HepG2 (cell line): Measurements from ENCODE around the gene C14orf93. TPM values are rescaled to one million over a fixed set of nuclear protein-coding genes. Genes with fewer than 3 reads are reported as not detected.
A peak's percentile ranks its signal among the peaks of the same experiment; 100 is the strongest.

ENCODE experiments used
- CENPBD1 ChIP-seq: sonication (generic); formaldehyde crosslinking; IDR thresholded peaks from 2 replicates; pipeline ENCODE4 v1.8.0; 2022; ENCODE audit warnings: missing genetic modification reagents, low read depth, mild to moderate bottlenecking, borderline replicate concordance
- EHMT2 ChIP-seq: fragments of 200-600 bp; sonication (generic); IDR thresholded peaks from 2 replicates; pipeline ENCODE4 v1.7.0; 2017; ENCODE audit warnings: antibody characterized with exemption, low read depth, low read length, borderline replicate concordance
- FOXM1 ChIP-seq: sonication (generic); formaldehyde crosslinking; IDR thresholded peaks from 2 replicates; pipeline ENCODE4 v1.5.0; 2020; ENCODE audit warnings: missing genetic modification reagents
- HNF1B ChIP-seq: sonication (generic); formaldehyde crosslinking; IDR thresholded peaks from 2 replicates; pipeline ENCODE4 v1.5.1; 2020; ENCODE audit warnings: mild to moderate bottlenecking, moderate library complexity, missing genetic modification reagents
- IRX3 ChIP-seq: sonication (generic); formaldehyde crosslinking; IDR thresholded peaks from 2 replicates; pipeline ENCODE4 v1.8.1; 2023; ENCODE audit warnings: mild to moderate bottlenecking, low read depth, missing genetic modification reagents, borderline replicate concordance
- KAT2B ChIP-seq: fragments of 150-350 bp; IDR thresholded peaks from 2 replicates; pipeline ENCODE4 v1.6.1; 2014; ENCODE audit warnings: low read depth, low read length, borderline replicate concordance
- KLF6 ChIP-seq: IDR thresholded peaks from 2 replicates; pipeline ENCODE4 v1.8.0; 2016; ENCODE audit warnings: missing biosample characterization, missing genetic modification reagents
- SMYD3 ChIP-seq: sonication (generic); formaldehyde crosslinking; IDR thresholded peaks from 2 replicates; pipeline ENCODE4 v1.8.1; 2023; ENCODE audit warnings: mild to moderate bottlenecking, missing genetic modification reagents
- THRA ChIP-seq: sonication (generic); formaldehyde crosslinking; IDR thresholded peaks from 2 replicates; pipeline ENCODE4 v1.4.0; 2020; ENCODE audit warnings: missing genetic modification reagents, borderline replicate concordance
- U2AF2 ChIP-seq: fragments of 200-400 bp; formaldehyde crosslinking; IDR thresholded peaks from 2 replicates; pipeline ENCODE4 v1.6.1; 2017; ENCODE audit warnings: low read depth, mild to moderate bottlenecking, low read length
- ZNF563 ChIP-seq: sonication (generic); formaldehyde crosslinking; IDR thresholded peaks from 2 replicates; pipeline ENCODE4 v1.8.0; 2022; ENCODE audit warnings: mild to moderate bottlenecking, moderate library complexity, missing genetic modification reagents
- ZNF619 ChIP-seq: sonication (generic); formaldehyde crosslinking; IDR thresholded peaks from 2 replicates; pipeline ENCODE4 v1.4.0; 2020; ENCODE audit warnings: mild to moderate bottlenecking, missing genetic modification reagents
- ZNF629 ChIP-seq: sonication (generic); formaldehyde crosslinking; conservative IDR thresholded peaks from 2 replicates; pipeline ENCODE4 v1.5.0; 2020; ENCODE audit warnings: missing genetic modification reagents
- ZNF737 ChIP-seq: sonication (generic); formaldehyde crosslinking; IDR thresholded peaks from 2 replicates; pipeline ENCODE4 v1.5.0; 2020; ENCODE audit warnings: missing genetic modification reagents, mild to moderate bottlenecking, borderline replicate concordance
- ZNF879 ChIP-seq: sonication (generic); formaldehyde crosslinking; IDR thresholded peaks from 2 replicates; pipeline ENCODE4 v1.8.1; 2023; ENCODE audit warnings: missing genetic modification reagents
- ZNF883 ChIP-seq: sonication (generic); formaldehyde crosslinking; IDR thresholded peaks from 2 replicates; pipeline ENCODE4 v1.5.1; 2020; ENCODE audit warnings: mild to moderate bottlenecking, missing genetic modification reagents; ENCODE audit errors: not compliant biosample characterization
- polyA plus RNA-seq, 8 experiments: library from polyadenylated mRNA; depleted of rRNA in 3 of 8; stranded (reverse) in 7 of 8; unstranded in 1 of 8; fragments of >200 nt; fragmentation: Illumina TruSeq in 4 of 8; extraction: Trizol in 4 of 8; gene quantifications; 2 replicates each; pipeline versions ENCODE4 v1.2.1 to v1.2.3, GENCODE V29; 2011 to 2016; ENCODE audit warnings: low read depth in 4 of 8, missing spikeins in 1 of 8, mixed read lengths in 1 of 8; ENCODE audit not compliant: insufficient read depth in 1 of 8
- total RNA-seq, 5 experiments: library from RNA; depleted of rRNA; stranded (reverse); fragments of >200 nt; fragmentation: Illumina TruSeq; extraction: Trizol; gene quantifications; 2 replicates each; pipeline ENCODE4 v1.2.3, GENCODE V29; 2016; ENCODE audit warnings: low read depth in 1 of 5
- TF ChIP-seq, protein P1 (sequence below): sonication (generic); formaldehyde crosslinking; IDR thresholded peaks from 2 replicates; pipeline ENCODE4 v1.4.0; 2020; ENCODE audit warnings: missing genetic modification reagents
- TF ChIP-seq, protein P2 (sequence below): IDR thresholded peaks from 2 replicates; pipeline ENCODE4 v1.6.1; 2016; ENCODE audit warnings: low read depth, missing genetic modification reagents, missing compliant biosample characterization

C14orf93 gene
- total and polyA plus RNA-seq, 2 of the 13 experiments (the other 11 are each of a cell fraction or from before 2014, with no cell fraction given): 11.4 to 22.5 TPM

DNA sequence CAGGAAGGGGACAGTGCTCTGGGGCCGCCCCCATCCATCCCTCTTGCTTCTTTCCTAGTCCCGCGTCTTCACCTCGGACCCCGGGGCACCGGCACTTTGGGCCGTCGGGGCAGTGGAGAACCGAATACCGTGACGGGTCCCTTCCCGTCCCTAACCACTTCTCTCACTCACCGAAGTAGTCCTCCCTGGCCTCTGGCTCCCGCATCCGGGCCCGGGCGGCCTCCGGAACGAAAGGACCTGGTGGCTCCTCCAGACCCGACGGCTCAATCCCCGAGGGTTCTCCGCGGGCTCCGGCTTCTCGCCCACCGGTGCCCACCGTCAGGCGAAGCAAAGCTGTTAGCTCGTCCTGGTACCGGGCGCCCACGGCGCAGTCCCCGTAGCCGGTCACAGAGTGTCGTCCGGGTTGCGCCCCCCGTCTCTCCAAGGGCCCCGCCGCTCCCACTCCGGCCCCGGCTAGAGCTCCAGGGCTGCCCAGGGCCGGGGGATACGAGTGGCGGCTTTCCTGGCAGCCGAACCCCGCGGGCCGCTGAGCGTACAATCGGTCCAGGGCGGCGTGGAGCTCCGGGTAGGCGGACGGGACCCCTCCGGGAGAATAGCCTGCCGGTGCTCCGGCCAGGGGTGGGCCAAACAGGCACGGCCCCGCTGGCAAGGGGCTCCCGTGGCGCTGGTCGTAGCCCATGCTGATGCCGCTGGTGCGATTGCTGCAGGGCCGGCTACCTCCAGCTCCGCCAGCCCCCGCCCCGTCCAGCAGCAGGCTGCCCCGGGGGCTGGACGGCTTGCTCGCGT is 28.7 kb downstream of the C14orf93 start (continued):
- TF ChIP-seq ZNF879 (CRISPR knock-in tag) (no peak), U2AF2 (no peak), THRA (CRISPR knock-in tag) (no peak; the same call in 1 of the 2 replicates), IRX3 (no peak), KLF6 (CRISPR knock-in tag) (no peak; the same call in 1 of the 2 replicates), SMYD3 (no peak), ZNF737 (no peak), KAT2B (no peak), ZNF563 (no peak), CENPBD1 (CRISPR knock-in tag) (no peak), ZNF619 (peak; percentile 70; the same call in 1 of the 2 replicates), HNF1B (CRISPR knock-in tag) (no peak), EHMT2 (no peak), ZNF883 (CRISPR knock-in tag) (no peak), ZNF629 (CRISPR knock-in tag) (no peak), FOXM1 (CRISPR knock-in tag) (no peak)
- TF ChIP-seq, protein P1, sequence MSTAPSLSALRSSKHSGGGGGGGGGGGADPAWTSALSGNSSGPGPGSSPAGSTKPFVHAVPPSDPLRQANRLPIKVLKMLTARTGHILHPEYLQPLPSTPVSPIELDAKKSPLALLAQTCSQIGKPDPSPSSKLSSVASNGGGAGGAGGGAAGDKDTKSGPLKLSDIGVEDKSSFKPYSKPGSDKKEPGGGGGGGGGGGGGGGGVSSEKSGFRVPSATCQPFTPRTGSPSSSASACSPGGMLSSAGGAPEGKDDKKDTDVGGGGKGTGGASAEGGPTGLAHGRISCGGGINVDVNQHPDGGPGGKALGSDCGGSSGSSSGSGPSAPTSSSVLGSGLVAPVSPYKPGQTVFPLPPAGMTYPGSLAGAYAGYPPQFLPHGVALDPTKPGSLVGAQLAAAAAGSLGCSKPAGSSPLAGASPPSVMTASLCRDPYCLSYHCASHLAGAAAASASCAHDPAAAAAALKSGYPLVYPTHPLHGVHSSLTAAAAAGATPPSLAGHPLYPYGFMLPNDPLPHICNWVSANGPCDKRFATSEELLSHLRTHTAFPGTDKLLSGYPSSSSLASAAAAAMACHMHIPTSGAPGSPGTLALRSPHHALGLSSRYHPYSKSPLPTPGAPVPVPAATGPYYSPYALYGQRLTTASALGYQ (CRISPR knock-in tag): no peak
- TF ChIP-seq, protein P2, sequence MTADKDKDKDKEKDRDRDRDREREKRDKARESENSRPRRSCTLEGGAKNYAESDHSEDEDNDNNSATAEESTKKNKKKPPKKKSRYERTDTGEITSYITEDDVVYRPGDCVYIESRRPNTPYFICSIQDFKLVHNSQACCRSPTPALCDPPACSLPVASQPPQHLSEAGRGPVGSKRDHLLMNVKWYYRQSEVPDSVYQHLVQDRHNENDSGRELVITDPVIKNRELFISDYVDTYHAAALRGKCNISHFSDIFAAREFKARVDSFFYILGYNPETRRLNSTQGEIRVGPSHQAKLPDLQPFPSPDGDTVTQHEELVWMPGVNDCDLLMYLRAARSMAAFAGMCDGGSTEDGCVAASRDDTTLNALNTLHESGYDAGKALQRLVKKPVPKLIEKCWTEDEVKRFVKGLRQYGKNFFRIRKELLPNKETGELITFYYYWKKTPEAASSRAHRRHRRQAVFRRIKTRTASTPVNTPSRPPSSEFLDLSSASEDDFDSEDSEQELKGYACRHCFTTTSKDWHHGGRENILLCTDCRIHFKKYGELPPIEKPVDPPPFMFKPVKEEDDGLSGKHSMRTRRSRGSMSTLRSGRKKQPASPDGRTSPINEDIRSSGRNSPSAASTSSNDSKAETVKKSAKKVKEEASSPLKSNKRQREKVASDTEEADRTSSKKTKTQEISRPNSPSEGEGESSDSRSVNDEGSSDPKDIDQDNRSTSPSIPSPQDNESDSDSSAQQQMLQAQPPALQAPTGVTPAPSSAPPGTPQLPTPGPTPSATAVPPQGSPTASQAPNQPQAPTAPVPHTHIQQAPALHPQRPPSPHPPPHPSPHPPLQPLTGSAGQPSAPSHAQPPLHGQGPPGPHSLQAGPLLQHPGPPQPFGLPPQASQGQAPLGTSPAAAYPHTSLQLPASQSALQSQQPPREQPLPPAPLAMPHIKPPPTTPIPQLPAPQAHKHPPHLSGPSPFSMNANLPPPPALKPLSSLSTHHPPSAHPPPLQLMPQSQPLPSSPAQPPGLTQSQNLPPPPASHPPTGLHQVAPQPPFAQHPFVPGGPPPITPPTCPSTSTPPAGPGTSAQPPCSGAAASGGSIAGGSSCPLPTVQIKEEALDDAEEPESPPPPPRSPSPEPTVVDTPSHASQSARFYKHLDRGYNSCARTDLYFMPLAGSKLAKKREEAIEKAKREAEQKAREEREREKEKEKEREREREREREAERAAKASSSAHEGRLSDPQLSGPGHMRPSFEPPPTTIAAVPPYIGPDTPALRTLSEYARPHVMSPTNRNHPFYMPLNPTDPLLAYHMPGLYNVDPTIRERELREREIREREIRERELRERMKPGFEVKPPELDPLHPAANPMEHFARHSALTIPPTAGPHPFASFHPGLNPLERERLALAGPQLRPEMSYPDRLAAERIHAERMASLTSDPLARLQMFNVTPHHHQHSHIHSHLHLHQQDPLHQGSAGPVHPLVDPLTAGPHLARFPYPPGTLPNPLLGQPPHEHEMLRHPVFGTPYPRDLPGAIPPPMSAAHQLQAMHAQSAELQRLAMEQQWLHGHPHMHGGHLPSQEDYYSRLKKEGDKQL (CRISPR knock-in tag): peak; percentile 21; the same call in 1 of the 2 replicates
